GM12864 (cell line): ENCODE results near the gene NR1I2.

Source experiments
- DNase-seq: peaks from one replicate; pipeline ENCODE4 v3.0.0-alpha.2; 2011; ENCODE audit warnings: low read depth
- H3K4me3 ChIP-seq: 2 replicates; pipeline ENCODE4 v1.5.1; 2011; ENCODE audit warnings: mild to moderate bottlenecking, low read depth, low read length, control low read depth
- CTCF ChIP-seq: IDR thresholded peaks from 2 replicates; pipeline ENCODE4 v1.5.1; 2011; ENCODE audit warnings: low read depth, mild to moderate bottlenecking, moderate library complexity, low read length, control low read depth, inconsistent platforms; ENCODE audit errors: missing control alignments

The NR1I2 gene

GRCh38 chr3:119781330-119782198 is at the start of gene NR1I2:
NR1I2 (plus strand) TSS chr3:119782101.
- peak; percentile 9 for TF ChIP-seq CTCF
- no peak for DNase-seq
- H3K4me3 ChIP-seq: no peak within 1 kb of the TSS

DNA sequence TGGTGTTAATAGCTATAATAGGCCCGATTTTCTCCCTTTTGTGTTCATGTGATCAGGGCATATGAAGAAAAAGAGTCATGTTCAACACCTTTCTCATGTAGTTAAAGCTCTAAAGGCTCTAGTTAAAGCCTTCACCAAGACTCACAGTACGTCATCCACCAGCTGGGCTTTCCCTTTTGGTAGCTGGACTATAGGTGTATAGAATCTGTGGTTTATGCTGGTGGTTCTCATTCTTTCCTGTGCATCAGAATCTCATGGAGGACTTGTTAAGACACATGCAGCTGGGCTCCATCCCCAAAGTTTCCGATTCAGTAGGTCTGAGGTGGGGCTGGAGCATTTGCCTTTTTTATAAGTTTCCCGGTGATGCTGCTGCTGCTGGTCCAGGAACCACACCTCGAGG is 48.1 kb upstream of the NR1I2 start:
- no peak for TF ChIP-seq CTCF
- H3K4me3 ChIP-seq: no peak overlapping the region
- no peak for DNase-seq

- no peak overlapping the region for H3K4me3 ChIP-seq
- TF ChIP-seq CTCF: no peak
- no peak for DNase-seq
Measured at GRCh38 chr3:119738741-119739140, 43.2 kb upstream of the NR1I2 start.

- DNase-seq: no peak
- H3K4me3 ChIP-seq: no peak overlapping the region
- no peak for TF ChIP-seq CTCF
Measured at GRCh38 chr3:119741657-119742590, 40.0 kb upstream of the NR1I2 start.

- DNase-seq: no peak
- TF ChIP-seq CTCF: no peak
- no peak overlapping the region for H3K4me3 ChIP-seq
Measured at GRCh38 chr3:119743921-119744320, 38.0 kb upstream of the NR1I2 start.

DNA sequence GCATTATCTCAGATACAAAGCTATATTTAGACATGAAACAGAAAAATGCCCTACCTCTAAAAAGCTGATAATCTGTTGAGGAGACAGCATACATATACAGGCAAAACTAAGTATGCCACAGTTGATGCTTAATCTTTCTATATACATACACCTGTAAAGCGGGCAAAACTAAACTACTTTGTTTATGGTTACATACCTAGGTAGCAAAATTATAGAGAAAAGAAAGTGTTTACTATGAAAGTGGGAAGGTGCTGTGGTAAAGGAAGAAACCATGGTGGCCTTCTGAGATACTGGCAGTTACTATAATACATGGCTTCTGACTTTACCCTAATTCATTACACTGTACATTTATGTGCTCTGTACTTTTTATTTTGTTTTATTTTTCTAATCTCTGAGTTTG is 36.0 kb upstream of the NR1I2 start:
- no peak overlapping the region for H3K4me3 ChIP-seq
- no peak for DNase-seq
- no peak for TF ChIP-seq CTCF
